ENCODE data around the gene UTY. TPM values are rescaled to one million over a fixed set of nuclear protein-coding genes. Genes with fewer than 3 reads are reported as not detected.

UTY gene
- total and polyA plus RNA-seq, 2 of the 8 experiments (the other 6 are each of a cell fraction or from before 2014, with no cell fraction given) = 7.2 to 20.4 TPM

DNA sequence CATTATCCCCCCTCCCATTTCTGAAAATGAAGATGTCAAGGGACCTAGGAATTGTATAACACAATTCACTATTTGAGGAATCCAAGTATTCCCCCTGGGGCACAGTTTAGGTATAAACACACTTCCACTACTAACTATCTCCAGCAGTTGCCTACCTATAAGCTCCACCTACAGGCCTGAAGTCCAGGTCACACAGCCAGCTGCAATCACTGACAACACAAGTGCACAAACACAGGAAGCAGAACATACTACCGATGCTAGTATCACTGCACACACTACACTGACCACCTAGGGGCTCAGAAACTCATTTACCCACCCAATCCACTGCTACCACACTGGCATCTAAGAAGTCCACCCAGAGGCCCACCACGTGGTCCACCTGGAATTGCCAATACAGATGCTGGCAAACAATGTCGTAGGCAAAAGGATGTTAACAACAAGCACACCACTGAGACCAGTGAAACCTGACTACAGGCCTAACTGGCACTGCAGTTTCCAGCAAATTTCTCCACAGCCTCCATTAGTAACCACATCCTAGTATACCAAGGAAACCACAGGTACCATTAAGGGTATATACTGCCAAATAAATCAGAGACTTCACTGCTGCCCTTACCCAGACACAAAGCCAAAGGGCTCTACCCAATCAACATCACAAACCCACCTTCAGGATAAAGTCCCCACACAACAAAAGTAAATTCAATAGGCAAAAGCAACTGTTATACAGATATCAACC is 47.4 kb downstream of the UTY start:
- no peak overlapping the region for H3K23ac ChIP-seq (ENCODE audit: insufficient read length)
- H3K9me3 ChIP-seq (ENCODE audit: insufficient read depth in 2 of 2, low read depth in 1 of 2, low read length in 1 of 2) = no peaks in the 10 kb centered on the region
- FAIRE-seq = no peak
- H3K4me2 ChIP-seq (ENCODE audit: insufficient read depth in 1 of 2, low read depth in 2 of 2, low read length in 2 of 2) = no peak overlapping the region
- no peak overlapping the region for H2BK12ac ChIP-seq (ENCODE audit: low read depth, low read length)
- H2BK120ac ChIP-seq (replicated peaks; ENCODE audit: low read depth, low read length) = no peak overlapping the region
- no peak overlapping the region for H4K8ac ChIP-seq (ENCODE audit: extremely low read depth, insufficient read depth, low read length)
- TF ChIP-seq SUZ12 (IDR thresholded peaks at IDR 0.05; ENCODE audit: low read length) (no peak), HDAC2 (IDR thresholded peaks at IDR 0.05; ENCODE audit: borderline replicate concordance in 1 of 2, low read depth in 2 of 2, low read length in 2 of 2) (no peak), FOSL1 (IDR thresholded peaks at IDR 0.05; ENCODE audit: insufficient read depth, low read depth, low read length) (no peak)
- H2AFZ ChIP-seq (ENCODE audit: low read length) = no peak overlapping the region
- H4K91ac ChIP-seq (replicated peaks; ENCODE audit: insufficient read length, low read length) = no peak overlapping the region
- H4K5ac ChIP-seq (ENCODE audit: insufficient read length, low read depth, low read length) = no peak overlapping the region
- 68% methylated on average over 3 of the region's 3 CpGs; no CpG with 5 or more reads in 1 of the 2 experiments for WGBS, 2 experiments (ENCODE audit: extremely low coverage in 1 of 2, insufficient coverage in 1 of 2, insufficient read length in 1 of 2, insufficient replicate concordance in 2 of 2, low coverage in 1 of 2, low lambda C conversion rate in 2 of 2, missing lambda C conversion rate in 1 of 2)
- H2BK15ac ChIP-seq (ENCODE audit: low read length) = no peak overlapping the region
- peaks cover 4 to 75% of the 10 kb centered on the region in 2 experiments; a peak in 3 of 4 replicates for H3K79me2 ChIP-seq (ENCODE audit: control insufficient read depth in 1 of 2, insufficient read depth in 2 of 2, low read length in 2 of 2)
- no peak overlapping the region for H3K27ac ChIP-seq (ENCODE audit: low read depth, low read length)
- no peak overlapping the region for H3K14ac ChIP-seq (ENCODE audit: insufficient read length)
- H2AK5ac ChIP-seq (ENCODE audit: low read depth, low read length) = no peak overlapping the region
- peaks cover 0 to 3% of the 10 kb centered on the region in 2 experiments for H4K20me1 ChIP-seq (replicated peaks in 1 of 2; ENCODE audit: control insufficient read depth in 1 of 2, insufficient read depth in 2 of 2, low read length in 2 of 2)
- H2BK5ac ChIP-seq (ENCODE audit: low read depth, low read length) = no peak overlapping the region
- H3K56ac ChIP-seq (replicated peaks; ENCODE audit: insufficient read length, low read depth, low read length) = no peak overlapping the region
- DNase-seq (ENCODE audit: low read depth in 1 of 2, low spot score in 2 of 2) = no peak
- no peak overlapping the region for H3K4me3 ChIP-seq (ENCODE audit: extremely low read depth in 1 of 4, insufficient read depth in 2 of 4, low read depth in 3 of 4, low read length in 4 of 4)
- CTCF ChIA-PET (ENCODE audit: partially characterized antibody) = no interaction called here
- no peak overlapping the region for H3K18ac ChIP-seq (ENCODE audit: extremely low read depth, low read length)
- no peak overlapping the region for H3K4ac ChIP-seq (replicated peaks; ENCODE audit: insufficient read length, low read depth, low read length)
- no peaks in the 10 kb centered on the region; a peak in 1 of 8 replicates for H3K36me3 ChIP-seq (ENCODE audit: control insufficient read depth in 2 of 4, insufficient read depth in 4 of 4, low read length in 3 of 4)
- POLR2A ChIA-PET (ENCODE audit: partially characterized antibody) = no interaction called here
- H2BK20ac ChIP-seq (ENCODE audit: low read length) = no peak overlapping the region
- H3K4me1 ChIP-seq (replicated peaks in 1 of 4; ENCODE audit: control insufficient read depth in 3 of 4, insufficient read depth in 4 of 4, low read length in 3 of 4) = peaks cover 1 to 8% (median 6%) of the 10 kb centered on the region in 4 experiments; a peak in 5 of 7 replicates
- H3K79me1 ChIP-seq (ENCODE audit: low read depth, low read length) = no peaks in the 10 kb centered on the region
- H3K27me3 ChIP-seq (replicated peaks in 1 of 4; ENCODE audit: control insufficient read depth in 3 of 4, extremely low read depth in 1 of 4, insufficient read depth in 3 of 4, low read length in 3 of 4) = no peaks in the 10 kb centered on the region
- H3K9ac ChIP-seq (replicated peaks in 1 of 4; ENCODE audit: extremely low read depth in 1 of 4, low read depth in 3 of 4, low read length in 3 of 4) = no peak overlapping the region
- H3K23me2 ChIP-seq (ENCODE audit: low read depth, low read length) = no peaks in the 10 kb centered on the region

Measured in H1 (cell line).